ENCODE data around the gene GLIS1. TPM values are rescaled to one million over a fixed set of nuclear protein-coding genes. Genes with fewer than 3 reads are reported as not detected.
A peak's percentile ranks its signal among the peaks of the same experiment; 100 is the strongest.

The GLIS1 gene
- total and polyA plus RNA-seq, 2 experiments from 2014 or later = 0.26 to 0.31 TPM

DNA sequence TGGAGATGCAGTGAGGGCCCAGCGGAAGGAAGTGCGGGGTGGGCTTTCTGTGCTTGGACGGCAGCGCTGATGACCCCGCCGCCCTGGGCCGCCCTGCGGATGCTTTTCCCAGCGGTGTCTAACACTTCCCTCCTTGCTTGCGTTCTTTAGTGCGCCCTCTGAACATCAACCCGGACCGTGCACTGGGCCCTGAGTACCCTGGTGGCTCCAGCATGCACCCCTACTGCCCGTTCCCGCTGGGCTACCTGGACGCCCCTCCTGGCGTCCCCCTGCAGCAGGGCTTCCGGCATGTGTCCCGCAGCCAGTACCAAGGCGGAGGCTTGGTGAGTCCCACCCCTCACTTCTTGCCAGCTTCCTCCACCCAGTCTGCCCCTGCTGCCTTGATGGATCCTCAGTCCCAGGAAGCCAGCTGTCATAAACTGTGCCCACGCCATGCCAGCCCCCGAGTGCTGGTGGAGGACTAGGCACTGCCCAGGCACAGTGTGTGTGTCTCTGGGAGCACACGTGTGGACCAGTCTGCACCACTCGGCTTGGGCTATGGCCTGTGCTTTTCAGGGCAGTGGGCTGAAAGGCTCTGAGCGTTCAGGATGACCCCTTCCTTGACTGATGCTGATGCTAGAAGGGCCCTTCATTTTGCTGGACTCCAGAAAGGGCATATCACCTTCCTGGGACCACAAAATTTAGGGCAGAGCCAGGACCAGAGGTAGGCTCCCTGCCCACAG lies 277.5 kb downstream of the GLIS1 start:
- H3K27ac Mint-ChIP-seq = no peak overlapping the region
- no peak for DNase-seq (ENCODE audit: low spot score)

More for the DNA sequence above, 277.5 kb downstream of the GLIS1 start:
- no peaks in the 10 kb centered on the region for H3K9me3 Mint-ChIP-seq
- no peak overlapping the region for H3K4me3 Mint-ChIP-seq
- Histone ChIP-seq H3K4me3 (no peak overlapping the region), H3K79me2 (replicated peaks; ENCODE audit: insufficient read depth) (no peaks in the 10 kb centered on the region), H3K27ac (ENCODE audit: low read depth) (no peak overlapping the region), H4K20me1 (replicated peaks; ENCODE audit: insufficient read depth) (no peaks in the 10 kb centered on the region), H3K36me3 (ENCODE audit: insufficient read depth) (no peaks in the 10 kb centered on the region; the same call in 1 of the 2 replicates), H3F3A (replicated peaks; ENCODE audit: low read depth) (peaks cover 8% of the 10 kb centered on the region), H2AFZ (peak overlapping the region; percentile 56; the same call in 1 of the 2 replicates), H3K4me2 (no peak overlapping the region), H3K4me1 (ENCODE audit: insufficient read depth) (no peaks in the 10 kb centered on the region), H3K9me2 (ENCODE audit: insufficient read depth) (no peaks in the 10 kb centered on the region), H3K27me3 (ENCODE audit: insufficient read depth) (no peaks in the 10 kb centered on the region)
- peaks cover 6% of the 10 kb centered on the region for H3K4me1 Mint-ChIP-seq
- no peak for ATAC-seq
- H3K36me3 Mint-ChIP-seq (ENCODE audit: low read depth) = no peaks in the 10 kb centered on the region
- peaks cover 10% of the 10 kb centered on the region for H3K27me3 Mint-ChIP-seq (ENCODE audit: insufficient read depth, low read depth, poor library complexity)
- TF ChIP-seq, protein P1, sequence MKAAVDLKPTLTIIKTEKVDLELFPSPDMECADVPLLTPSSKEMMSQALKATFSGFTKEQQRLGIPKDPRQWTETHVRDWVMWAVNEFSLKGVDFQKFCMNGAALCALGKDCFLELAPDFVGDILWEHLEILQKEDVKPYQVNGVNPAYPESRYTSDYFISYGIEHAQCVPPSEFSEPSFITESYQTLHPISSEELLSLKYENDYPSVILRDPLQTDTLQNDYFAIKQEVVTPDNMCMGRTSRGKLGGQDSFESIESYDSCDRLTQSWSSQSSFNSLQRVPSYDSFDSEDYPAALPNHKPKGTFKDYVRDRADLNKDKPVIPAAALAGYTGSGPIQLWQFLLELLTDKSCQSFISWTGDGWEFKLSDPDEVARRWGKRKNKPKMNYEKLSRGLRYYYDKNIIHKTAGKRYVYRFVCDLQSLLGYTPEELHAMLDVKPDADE (IDR thresholded peaks at IDR 0.05) = no peak
- TF ChIP-seq, protein P2, sequence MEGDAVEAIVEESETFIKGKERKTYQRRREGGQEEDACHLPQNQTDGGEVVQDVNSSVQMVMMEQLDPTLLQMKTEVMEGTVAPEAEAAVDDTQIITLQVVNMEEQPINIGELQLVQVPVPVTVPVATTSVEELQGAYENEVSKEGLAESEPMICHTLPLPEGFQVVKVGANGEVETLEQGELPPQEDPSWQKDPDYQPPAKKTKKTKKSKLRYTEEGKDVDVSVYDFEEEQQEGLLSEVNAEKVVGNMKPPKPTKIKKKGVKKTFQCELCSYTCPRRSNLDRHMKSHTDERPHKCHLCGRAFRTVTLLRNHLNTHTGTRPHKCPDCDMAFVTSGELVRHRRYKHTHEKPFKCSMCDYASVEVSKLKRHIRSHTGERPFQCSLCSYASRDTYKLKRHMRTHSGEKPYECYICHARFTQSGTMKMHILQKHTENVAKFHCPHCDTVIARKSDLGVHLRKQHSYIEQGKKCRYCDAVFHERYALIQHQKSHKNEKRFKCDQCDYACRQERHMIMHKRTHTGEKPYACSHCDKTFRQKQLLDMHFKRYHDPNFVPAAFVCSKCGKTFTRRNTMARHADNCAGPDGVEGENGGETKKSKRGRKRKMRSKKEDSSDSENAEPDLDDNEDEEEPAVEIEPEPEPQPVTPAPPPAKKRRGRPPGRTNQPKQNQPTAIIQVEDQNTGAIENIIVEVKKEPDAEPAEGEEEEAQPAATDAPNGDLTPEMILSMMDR (conservative IDR thresholded peaks at IDR 0.05; ENCODE audit: low read depth in 2 of 2) = no peak
- no peak for TF ChIP-seq ZNF331 (CRISPR knock-in tag; IDR thresholded peaks at IDR 0.05; ENCODE audit: low read depth)
- TF ChIP-seq POLR2AphosphoS5 (IDR thresholded peaks at IDR 0.05; ENCODE audit: low read depth) = no peak
- no peak for TF ChIP-seq STAT1 (IDR thresholded peaks at IDR 0.05; ENCODE audit: unreplicated experiment)
- TF ChIP-seq, protein P3, sequence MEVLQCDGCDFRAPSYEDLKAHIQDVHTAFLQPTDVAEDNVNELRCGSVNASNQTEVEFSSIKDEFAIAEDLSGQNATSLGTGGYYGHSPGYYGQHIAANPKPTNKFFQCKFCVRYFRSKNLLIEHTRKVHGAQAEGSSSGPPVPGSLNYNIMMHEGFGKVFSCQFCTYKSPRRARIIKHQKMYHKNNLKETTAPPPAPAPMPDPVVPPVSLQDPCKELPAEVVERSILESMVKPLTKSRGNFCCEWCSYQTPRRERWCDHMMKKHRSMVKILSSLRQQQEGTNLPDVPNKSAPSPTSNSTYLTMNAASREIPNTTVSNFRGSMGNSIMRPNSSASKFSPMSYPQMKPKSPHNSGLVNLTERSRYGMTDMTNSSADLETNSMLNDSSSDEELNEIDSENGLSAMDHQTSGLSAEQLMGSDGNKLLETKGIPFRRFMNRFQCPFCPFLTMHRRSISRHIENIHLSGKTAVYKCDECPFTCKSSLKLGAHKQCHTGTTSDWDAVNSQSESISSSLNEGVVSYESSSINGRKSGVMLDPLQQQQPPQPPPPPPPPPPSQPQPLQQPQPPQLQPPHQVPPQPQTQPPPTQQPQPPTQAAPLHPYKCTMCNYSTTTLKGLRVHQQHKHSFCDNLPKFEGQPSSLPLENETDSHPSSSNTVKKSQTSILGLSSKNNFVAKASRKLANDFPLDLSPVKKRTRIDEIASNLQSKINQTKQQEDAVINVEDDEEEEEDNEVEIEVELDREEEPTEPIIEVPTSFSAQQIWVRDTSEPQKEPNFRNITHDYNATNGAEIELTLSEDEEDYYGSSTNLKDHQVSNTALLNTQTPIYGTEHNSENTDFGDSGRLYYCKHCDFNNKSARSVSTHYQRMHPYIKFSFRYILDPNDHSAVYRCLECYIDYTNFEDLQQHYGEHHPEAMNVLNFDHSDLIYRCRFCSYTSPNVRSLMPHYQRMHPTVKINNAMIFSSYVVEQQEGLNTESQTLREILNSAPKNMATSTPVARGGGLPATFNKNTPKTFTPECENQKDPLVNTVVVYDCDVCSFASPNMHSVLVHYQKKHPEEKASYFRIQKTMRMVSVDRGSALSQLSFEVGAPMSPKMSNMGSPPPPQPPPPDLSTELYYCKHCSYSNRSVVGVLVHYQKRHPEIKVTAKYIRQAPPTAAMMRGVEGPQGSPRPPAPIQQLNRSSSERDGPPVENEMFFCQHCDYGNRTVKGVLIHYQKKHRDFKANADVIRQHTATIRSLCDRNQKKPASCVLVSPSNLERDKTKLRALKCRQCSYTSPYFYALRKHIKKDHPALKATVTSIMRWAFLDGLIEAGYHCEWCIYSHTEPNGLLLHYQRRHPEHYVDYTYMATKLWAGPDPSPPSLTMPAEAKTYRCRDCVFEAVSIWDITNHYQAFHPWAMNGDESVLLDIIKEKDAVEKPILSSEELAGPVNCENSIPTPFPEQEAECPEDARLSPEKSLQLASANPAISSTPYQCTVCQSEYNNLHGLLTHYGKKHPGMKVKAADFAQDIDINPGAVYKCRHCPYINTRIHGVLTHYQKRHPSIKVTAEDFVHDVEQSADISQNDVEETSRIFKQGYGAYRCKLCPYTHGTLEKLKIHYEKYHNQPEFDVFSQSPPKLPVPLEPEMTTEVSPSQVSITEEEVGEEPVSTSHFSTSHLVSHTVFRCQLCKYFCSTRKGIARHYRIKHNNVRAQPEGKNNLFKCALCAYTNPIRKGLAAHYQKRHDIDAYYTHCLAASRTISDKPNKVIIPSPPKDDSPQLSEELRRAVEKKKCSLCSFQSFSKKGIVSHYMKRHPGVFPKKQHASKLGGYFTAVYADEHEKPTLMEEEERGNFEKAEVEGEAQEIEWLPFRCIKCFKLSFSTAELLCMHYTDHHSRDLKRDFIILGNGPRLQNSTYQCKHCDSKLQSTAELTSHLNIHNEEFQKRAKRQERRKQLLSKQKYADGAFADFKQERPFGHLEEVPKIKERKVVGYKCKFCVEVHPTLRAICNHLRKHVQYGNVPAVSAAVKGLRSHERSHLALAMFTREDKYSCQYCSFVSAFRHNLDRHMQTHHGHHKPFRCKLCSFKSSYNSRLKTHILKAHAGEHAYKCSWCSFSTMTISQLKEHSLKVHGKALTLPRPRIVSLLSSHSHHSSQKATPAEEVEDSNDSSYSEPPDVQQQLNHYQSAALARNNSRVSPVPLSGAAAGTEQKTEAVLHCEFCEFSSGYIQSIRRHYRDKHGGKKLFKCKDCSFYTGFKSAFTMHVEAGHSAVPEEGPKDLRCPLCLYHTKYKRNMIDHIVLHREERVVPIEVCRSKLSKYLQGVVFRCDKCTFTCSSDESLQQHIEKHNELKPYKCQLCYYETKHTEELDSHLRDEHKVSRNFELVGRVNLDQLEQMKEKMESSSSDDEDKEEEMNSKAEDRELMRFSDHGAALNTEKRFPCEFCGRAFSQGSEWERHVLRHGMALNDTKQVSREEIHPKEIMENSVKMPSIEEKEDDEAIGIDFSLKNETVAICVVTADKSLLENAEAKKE (CRISPR knock-in tag; IDR thresholded peaks at IDR 0.05) = no peak
- TF ChIP-seq EZH2 (IDR thresholded peaks at IDR 0.05; ENCODE audit: low read depth, unreplicated experiment) = no peak
- no peak for TF ChIP-seq JUNB (IDR thresholded peaks at IDR 0.05; ENCODE audit: unreplicated experiment)
- TF ChIP-seq, protein P4, sequence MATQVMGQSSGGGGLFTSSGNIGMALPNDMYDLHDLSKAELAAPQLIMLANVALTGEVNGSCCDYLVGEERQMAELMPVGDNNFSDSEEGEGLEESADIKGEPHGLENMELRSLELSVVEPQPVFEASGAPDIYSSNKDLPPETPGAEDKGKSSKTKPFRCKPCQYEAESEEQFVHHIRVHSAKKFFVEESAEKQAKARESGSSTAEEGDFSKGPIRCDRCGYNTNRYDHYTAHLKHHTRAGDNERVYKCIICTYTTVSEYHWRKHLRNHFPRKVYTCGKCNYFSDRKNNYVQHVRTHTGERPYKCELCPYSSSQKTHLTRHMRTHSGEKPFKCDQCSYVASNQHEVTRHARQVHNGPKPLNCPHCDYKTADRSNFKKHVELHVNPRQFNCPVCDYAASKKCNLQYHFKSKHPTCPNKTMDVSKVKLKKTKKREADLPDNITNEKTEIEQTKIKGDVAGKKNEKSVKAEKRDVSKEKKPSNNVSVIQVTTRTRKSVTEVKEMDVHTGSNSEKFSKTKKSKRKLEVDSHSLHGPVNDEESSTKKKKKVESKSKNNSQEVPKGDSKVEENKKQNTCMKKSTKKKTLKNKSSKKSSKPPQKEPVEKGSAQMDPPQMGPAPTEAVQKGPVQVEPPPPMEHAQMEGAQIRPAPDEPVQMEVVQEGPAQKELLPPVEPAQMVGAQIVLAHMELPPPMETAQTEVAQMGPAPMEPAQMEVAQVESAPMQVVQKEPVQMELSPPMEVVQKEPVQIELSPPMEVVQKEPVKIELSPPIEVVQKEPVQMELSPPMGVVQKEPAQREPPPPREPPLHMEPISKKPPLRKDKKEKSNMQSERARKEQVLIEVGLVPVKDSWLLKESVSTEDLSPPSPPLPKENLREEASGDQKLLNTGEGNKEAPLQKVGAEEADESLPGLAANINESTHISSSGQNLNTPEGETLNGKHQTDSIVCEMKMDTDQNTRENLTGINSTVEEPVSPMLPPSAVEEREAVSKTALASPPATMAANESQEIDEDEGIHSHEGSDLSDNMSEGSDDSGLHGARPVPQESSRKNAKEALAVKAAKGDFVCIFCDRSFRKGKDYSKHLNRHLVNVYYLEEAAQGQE (IDR thresholded peaks at IDR 0.05; ENCODE audit: unreplicated experiment) = no peak
- no peak for TF ChIP-seq CREB1 (CRISPR knock-in tag; IDR thresholded peaks at IDR 0.05; ENCODE audit: low read depth)
- TF ChIP-seq NANOG (IDR thresholded peaks at IDR 0.05; ENCODE audit: borderline replicate concordance) = no peak
- TF ChIP-seq EZH2phosphoT487 (IDR thresholded peaks at IDR 0.05; ENCODE audit: unreplicated experiment) = no peak
- no peak for TF ChIP-seq ZNF114 (CRISPR knock-in tag; IDR thresholded peaks at IDR 0.05)

Measured in GM23338 (cell line).